ACHN (cell line): ENCODE data around the gene KSR2.
"Not testable (repeated sequence)": the region's sequence is repeated elsewhere in the genome, so short reads cannot be mapped to it uniquely, and the experiment has no call there.

Experiments used
- DNase-seq: peaks from one replicate; pipeline ENCODE4 v3.0.0-alpha.2; 2015
- in situ Hi-C: cut with HindIII; loops from 2 replicates; pipeline ENCODE4 v1.10.0; 2017; ENCODE audit warnings: low sequenced_read_pairs, low pct_ligation_motif_present, low pct_unique_long_range_greater_than_20kb

KSR2 gene

GRCh38 chr12:117749431-117749830 is 219.4 kb downstream of the KSR2 start:
- no peak for DNase-seq
- in situ Hi-C loops: no loop called here

- in situ Hi-C loops, DNase-seq: not testable (repeated sequence)
These were observed 222.4 kb downstream of the KSR2 start for GRCh38 chr12:117746358-117746757.

- DNase-seq: no peak
- in situ Hi-C loops: no loop called here
These were observed 224.4 kb downstream of the KSR2 start for GRCh38 chr12:117744418-117744817.

GRCh38 chr12:117743761-117744160 is 225.0 kb downstream of the KSR2 start:
- in situ Hi-C loops: no loop called here
- no peak for DNase-seq

GRCh38 chr12:117742721-117743120 is 226.1 kb downstream of the KSR2 start:
- in situ Hi-C loops: no loop called here
- no peak for DNase-seq

GRCh38 chr12:117738233-117738632 is 230.6 kb downstream of the KSR2 start:
- no peak for DNase-seq

GRCh38 chr12:117733549-117733805 is 235.3 kb downstream of the KSR2 start:
- DNase-seq: no peak
- in situ Hi-C loops: no loop called here

More at GRCh38 chr12:117738233-117738632, 230.6 kb downstream of the KSR2 start:
- in situ Hi-C loops: no loop called here

- no peak for DNase-seq
These were observed 235.8 kb downstream of the KSR2 start for GRCh38 chr12:117732761-117733548.

GRCh38 chr12:117731131-117731530 is 237.7 kb downstream of the KSR2 start:
- DNase-seq, in situ Hi-C loops: not testable (repeated sequence)

More at GRCh38 chr12:117732761-117733548, 235.8 kb downstream of the KSR2 start:
- in situ Hi-C loops: no loop called here

GRCh38 chr12:117727301-117727700 is 241.5 kb downstream of the KSR2 start:
- in situ Hi-C loops: no loop called here
- DNase-seq: no peak

- DNase-seq: no peak
- in situ Hi-C loops: no loop called here
These were observed 244.2 kb downstream of the KSR2 start for GRCh38 chr12:117724543-117724942.

- in situ Hi-C loops: no loop called here
These were observed 250.2 kb downstream of the KSR2 start for GRCh38 chr12:117718559-117718958.

GRCh38 chr12:117718141-117718540 is 250.6 kb downstream of the KSR2 start:
- in situ Hi-C loops: no loop called here

More at GRCh38 chr12:117718559-117718958, 250.2 kb downstream of the KSR2 start:
- DNase-seq: no peak

GRCh38 chr12:117714203-117714602 is 254.6 kb downstream of the KSR2 start:
- in situ Hi-C loops: no loop called here
- no peak for DNase-seq

More at GRCh38 chr12:117718141-117718540, 250.6 kb downstream of the KSR2 start:
- DNase-seq: no peak

GRCh38 chr12:117710121-117710520 is 258.7 kb downstream of the KSR2 start:
- in situ Hi-C loops: no loop called here
- no peak for DNase-seq

GRCh38 chr12:117707861-117708260 is 260.9 kb downstream of the KSR2 start:
- in situ Hi-C loops: no loop called here

GRCh38 chr12:117703584-117703983 is 265.2 kb downstream of the KSR2 start:
- in situ Hi-C loops: no loop called here
- no peak for DNase-seq

More at GRCh38 chr12:117707861-117708260, 260.9 kb downstream of the KSR2 start:
- no peak for DNase-seq

- no peak for DNase-seq
- in situ Hi-C loops: no loop called here
These were observed 266.0 kb downstream of the KSR2 start for GRCh38 chr12:117702741-117703140.

- DNase-seq: no peak
- in situ Hi-C loops: loop anchor here (25.0 kb wide), 1 partner anchor 138 kb away; no protein-coding TSS in a partner anchor
These were observed 269.2 kb downstream of the KSR2 start for GRCh38 chr12:117699575-117699974.

GRCh38 chr12:117699118-117699517 is 269.7 kb downstream of the KSR2 start:
- no peak for DNase-seq
- in situ Hi-C loops: loop anchor here (25.0 kb wide), 1 partner anchor 138 kb away; no protein-coding TSS in a partner anchor
